ENCODE measurements around the gene ADGRE1.

- TF ChIP-seq TGIF2 (CRISPR knock-in tag; IDR thresholded peaks at IDR 0.05) (no peak), RELA (CRISPR knock-in tag; IDR thresholded peaks at IDR 0.05) (no peak), ZNF589 (CRISPR knock-in tag; conservative IDR thresholded peaks at IDR 0.05) (no peak), SUZ12 (IDR thresholded peaks at IDR 0.05; ENCODE audit: low read depth, low read length) (no peak), PRPF4 (IDR thresholded peaks at IDR 0.05; ENCODE audit: low read depth, low read length, poor library complexity, severe bottlenecking) (no peak), MAX (IDR thresholded peaks at IDR 0.05) (no peak), NR2C2 (CRISPR knock-in tag; IDR thresholded peaks at IDR 0.05; ENCODE audit: borderline replicate concordance) (no peak)
These were observed 76.0 kb downstream of the ADGRE1 start for GRCh38 chr19:6963244-6963852.

Data from HepG2 (cell line).